SK-MEL-5 (cell line): ENCODE data around the gene APMAP. TPM values are rescaled to one million over a fixed set of nuclear protein-coding genes. Genes with fewer than 3 reads are reported as not detected.

Source experiments
- DNase-seq: peaks from one replicate; pipeline ENCODE4 v3.0.0-alpha.2; 2016; ENCODE audit warnings: low read depth, low spot score
- in situ Hi-C: cut with HindIII; loops from 2 replicates; pipeline ENCODE4 v1.10.0; 2016; ENCODE audit warnings: low sequenced_read_pairs, high pct_unique_total_duplicates, low pct_unique_long_range_greater_than_20kb
- small RNA-seq, 2 experiments: library from RNA; depleted of rRNA; stranded (forward); fragments of <200 nt; gene quantifications; one replicate each; pipeline ENCODE3, GENCODE V24; 2014
- total RNA-seq: library from RNA; depleted of rRNA; stranded (reverse); fragments of >200 nt; shearing (Covaris generic); gene quantifications from 2 replicates; pipeline ENCODE4 v1.2.3, GENCODE V29; 2014; rRNA removed

APMAP gene
- total RNA-seq, 1 experiment from 2014 or later, result 158 TPM

DNA sequence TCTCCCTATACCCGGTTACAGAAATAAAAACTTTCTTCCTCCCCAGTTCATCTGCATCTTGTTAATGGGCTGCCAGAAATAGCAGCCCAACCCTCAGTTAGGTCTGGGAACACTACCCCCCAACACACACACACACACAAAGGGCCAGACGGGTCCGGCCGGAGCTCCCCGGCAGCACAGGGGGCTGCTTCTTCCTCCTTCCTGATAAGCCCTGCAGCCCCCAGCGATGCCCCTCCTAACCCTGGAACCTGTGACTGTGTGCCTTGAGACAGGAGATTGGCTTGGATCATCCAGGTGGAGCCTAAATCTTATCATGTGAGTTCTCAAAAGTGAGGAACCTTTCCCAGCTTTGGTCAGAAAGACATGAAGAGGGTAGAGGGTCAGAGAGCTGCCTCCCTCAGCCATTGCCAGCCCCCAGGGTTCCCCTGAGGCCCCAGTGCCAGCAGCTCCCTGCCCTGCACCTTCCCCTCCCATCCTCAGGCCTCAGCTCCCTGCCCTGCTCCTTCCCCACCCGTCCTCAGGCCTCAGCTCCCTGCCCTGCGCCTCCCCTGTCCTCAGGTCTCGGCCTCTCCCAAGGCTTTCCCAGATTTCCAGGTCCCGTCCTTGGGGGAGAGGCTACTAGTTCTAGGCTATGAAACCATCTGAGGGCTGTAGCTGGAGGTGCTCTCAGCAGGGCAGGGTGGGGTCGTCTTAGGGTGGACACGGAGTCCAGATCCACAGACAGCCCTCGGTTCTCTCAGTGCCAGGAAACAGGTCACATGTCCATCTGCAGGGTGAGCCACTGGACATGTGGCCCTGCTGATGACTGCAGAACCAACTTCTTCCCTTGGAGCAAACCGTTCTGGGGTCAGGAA lies 77.9 kb downstream of the APMAP start:
- DNase-seq, result no peak
- in situ Hi-C loops, result no loop called here

DNA sequence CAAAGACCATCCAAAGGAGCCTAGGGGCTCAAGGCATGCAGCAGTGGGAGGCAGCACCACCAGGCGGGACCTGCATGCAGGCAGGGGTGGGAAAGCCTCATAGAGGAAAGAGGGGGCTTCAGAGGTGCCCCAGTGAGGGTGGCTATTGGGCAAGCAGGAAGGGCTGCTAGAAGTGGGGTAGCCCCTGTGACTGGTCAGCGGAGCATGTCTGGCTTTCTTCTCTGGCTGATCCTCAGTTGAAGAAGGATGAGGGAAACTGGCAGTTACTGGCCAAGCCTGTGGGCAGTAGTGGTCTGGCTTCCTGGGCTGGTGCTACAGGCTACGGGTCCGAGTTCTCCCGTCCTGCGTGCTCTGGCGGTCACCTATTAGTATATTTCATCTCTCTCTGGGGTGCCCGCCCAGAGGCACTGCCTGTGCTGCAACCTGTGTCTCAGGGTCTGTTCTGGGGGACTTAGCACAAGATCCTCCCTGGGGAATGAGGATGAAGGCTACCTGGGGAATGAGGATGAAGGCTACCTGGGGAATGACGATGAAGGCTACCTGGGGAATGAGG lies 79.4 kb downstream of the APMAP start:
- in situ Hi-C loops, result no loop called here
- DNase-seq, result no peak

Small RNAs within 50 kb of the gene (small RNA-seq; reads per million reads assigned to genes)
- 0 reads per million in 2 experiments for gene RNU6-1257P

Other genes starting within 250 kb of the APMAP start
- 0.29 and 0.45 TPM in 2 replicates for gene CST7, start 43.5 kb downstream of the APMAP start, total RNA-seq
- gene ACSS1, start 65.4 kb upstream of the APMAP start, total RNA-seq, result 9.8 and 10.0 TPM in 2 replicates
- not detected in 2 replicates for gene VSX1, start 89.4 kb upstream of the APMAP start, total RNA-seq
- 236 and 241 TPM in 2 replicates for gene ENTPD6, start 203.0 kb upstream of the APMAP start, total RNA-seq